HK-2 (cell line): ENCODE results near the gene LRP6.

Experiments
- DNase-seq: peaks from one replicate; pipeline ENCODE4 v3.0.0-alpha.2; 2018; ENCODE audit not compliant: unreplicated experiment

Gene LRP6

DNA sequence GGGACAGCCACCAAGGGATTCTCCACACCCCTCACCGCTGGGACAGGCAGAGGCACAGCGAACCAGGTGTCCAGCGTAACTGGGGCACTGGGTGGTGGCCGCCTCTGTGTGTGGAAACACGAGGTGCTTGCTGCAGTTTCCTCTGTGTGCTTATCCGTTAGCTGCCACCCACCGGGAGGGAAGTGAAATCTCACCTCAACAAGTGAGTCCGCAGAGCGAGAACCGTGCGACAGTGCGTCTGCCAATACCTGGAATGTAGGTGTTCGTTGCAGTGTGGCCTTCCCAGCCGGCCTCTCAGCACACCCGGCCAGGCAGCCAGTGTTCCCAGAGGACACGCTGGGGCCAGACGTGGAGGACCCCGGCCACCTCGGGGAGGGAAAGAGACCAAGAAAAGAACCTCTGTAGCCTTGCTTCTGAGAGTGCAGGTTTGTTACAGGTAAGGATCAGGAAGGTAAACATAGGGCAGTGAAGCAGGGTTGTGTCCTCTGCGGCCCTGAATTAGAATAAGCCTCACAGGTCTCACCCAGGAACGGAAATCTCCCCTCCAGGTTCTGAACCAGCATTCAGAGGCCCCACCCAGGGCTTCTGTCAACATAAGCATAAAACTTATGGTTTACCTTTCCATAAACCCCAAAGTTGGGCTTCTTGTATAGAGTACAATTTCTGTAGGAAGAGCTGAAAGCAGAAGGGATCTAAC lies 194.6 kb downstream of the LRP6 start:
- DNase-seq = no peak

DNA sequence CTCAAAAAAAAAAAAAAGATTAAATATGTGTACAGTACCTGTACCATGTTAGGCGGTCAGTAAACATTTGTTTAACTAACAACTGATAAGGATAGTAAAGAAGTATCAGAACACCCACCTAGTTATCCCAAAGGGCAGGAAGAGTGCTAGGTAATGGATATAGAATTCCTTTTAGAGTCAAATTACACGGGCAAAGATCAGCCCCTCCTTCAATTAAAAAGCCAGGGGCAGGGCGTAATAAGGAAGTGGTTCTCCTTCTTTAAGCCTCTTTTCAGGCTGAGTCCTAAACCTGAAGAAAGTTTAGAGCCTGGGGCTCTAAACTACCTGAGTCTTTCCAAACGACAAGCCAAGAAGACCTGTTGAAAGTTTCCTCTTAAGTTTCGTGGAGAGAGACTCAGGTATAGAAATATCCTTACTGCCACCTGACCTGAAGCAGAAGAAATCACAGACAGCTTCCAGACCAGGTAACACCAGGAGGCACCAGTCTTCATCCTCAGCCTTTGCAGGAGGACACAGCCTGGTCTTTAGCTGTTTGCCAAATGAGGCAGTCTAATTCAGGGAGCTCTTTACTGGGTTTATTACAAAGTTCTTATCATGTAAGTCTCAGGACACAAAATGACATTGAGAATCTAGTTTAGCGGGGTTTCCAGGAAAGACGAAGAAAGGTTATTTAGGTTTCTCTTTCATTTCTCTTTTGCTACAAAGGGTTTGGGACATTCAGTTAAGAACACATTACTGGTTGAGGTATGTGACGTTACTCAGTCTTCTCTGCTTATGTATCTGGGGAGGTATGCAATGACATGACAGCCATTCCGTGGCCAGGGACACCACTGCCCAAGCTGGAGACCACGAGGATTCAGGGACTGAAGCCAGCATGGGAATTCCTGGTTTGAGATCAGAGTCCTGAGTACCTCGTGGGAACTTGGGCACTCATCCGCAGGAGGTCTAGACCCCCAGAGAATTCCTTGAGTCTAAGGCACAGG lies 195.9 kb downstream of the LRP6 start, which contains the start of gene BCL2L14:
BCL2L14 (plus strand) TSS at position 266 of the 983 bp plus-strand sequence. CDS start 8,367 bp downstream, outside the sequence.
- DNase-seq = no peak

DNA sequence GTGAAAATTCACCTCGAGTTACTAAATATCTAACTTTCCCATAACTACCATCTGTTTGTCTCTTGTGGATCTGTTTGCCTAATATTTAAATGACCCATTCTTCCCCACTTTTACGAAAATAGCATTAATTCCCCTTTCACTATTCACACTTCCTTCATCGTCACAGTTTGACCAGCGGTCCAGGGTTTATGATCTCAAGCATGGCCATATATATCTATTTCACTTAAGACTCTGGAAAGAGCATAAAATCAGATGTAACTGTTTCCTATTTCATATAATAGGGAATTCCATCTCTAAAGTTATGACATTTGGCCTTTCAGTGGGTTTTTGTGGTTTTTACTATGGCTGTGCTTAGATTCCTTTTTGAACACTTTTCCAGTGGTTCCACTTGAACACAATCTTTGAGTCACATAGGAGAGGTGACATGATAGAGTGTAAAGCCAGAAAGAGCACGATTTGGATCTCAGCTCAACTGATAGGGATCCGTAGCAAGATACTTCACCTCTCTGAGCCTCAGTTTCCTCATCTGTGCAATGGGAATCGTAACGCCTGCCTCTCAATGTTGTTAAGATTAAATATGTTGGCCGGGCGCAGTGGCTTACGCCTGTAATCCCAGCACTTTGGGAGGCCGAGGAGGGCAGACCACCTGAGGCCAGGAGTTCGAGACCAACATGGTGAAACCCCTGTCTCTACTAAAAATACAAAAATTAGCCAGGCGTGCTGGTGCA lies 196.9 kb downstream of the LRP6 start:
- DNase-seq = no peak

DNA sequence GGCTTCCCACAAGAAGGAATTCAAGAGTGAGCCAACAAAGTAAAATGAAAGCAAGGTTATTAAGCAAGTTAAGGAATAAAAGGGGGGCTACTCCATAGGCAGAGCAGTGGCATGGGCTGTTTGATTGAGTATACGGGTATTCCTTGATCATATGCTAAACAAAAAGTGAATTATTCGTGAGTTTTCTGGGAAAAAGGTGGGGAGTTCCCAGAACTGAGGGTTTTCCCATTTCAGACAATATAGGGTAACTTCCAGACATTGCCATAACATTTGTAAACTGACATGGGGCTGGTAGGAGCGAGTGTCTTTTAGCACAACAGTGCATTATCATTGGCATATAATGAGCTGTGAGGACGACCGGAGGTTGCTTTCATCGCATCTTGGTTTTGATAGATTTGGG lies 198.1 kb downstream of the LRP6 start:
- no peak for DNase-seq
